Astrocyte of the hippocampus (primary cell): Measurements from ENCODE around the gene STK4.

Experiments used
- DNase-seq: peaks from one replicate; pipeline ENCODE4 v3.0.0; 2011; ENCODE audit warnings: low read depth, low spot score

The STK4 gene

DNA sequence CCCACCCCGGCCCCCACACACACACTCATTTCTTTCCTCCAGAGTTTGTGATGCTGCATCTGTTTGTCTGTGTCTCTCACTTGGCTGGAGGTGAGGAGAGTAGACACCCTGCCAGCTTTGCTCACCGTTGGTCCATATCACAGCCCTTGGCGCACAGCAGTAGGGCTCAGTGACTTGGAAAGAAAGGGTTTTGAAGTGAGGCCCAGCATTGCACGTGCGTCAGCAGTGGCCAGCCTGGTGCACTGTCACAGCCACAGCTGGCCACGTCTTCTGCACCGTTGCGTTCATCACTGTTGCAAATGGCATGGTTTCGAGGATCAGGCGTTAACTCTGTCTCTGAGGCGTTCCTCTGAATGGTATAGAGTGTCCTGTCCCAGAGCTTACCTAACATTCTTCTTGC is 145.0 kb downstream of the STK4 start:
- DNase-seq = no peak

DNA sequence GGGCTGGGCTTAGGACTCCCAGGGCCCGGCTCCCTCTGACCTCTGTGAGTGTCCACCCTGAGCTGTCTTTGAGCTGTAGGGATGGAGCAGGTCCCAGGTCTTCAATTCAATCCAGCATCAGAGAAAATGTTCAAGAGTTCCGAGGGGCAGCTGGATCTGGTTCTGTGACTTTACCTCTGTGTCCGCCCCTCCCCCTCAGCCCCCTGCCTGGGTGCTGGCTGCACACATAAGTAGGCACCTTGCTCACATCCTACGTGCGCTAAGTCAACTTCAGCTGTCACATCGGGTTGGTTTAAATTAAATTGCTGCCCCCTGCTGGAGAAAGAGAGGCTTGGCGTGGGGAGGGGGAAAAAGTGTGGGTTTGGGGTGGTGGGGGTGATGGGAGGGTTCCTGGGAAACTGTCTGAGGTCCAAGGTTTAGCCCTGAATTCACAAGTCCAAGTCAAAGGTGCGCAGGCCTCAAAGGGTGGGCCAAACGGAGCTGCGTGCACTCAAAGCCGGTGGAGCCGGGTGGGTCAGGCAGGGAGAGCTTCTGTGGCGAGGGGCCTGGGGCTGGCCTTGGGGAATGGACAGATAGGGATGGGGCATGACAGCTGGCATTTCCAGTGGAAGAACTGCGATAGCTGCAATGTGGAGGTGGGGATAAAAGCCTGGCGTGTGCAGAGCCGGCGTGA is 145.6 kb downstream of the STK4 start:
- DNase-seq = no peak

DNA sequence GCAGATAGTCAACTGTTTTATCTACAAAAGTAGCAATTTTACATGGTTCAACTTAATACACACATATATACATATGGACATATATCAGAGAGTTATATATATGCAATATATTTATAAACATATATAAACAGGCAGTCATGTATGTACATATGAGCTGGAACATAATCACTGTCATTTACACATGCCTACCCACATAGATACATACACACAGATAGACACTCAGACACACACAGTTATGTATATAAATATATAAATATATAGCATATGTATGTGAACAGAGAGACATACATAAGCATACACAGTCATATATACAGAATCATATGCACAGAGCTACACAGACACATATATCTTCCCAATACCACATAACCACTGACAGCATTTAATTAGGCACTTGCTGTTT is 146.4 kb downstream of the STK4 start:
- no peak for DNase-seq

DNA sequence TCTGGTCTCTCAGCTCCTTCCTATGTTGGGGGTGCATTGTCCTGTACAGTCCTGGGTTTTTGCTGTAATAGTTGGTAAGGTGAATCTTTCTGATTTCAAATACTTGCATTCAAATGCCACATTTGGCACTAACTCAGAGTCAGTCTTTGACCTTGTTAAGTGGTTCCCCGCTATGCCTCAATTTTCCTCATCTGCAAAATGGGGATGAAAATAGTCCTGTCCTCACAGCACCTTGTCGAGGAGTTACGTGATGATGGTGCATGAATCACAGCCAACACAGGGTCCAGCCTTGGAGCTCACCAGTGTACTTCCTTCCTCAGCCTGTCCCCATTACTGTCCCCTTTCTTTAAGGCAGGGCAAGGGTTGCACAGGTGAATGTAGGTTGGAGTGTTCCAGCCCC is 147.6 kb downstream of the STK4 start:
- DNase-seq = no peak

DNA sequence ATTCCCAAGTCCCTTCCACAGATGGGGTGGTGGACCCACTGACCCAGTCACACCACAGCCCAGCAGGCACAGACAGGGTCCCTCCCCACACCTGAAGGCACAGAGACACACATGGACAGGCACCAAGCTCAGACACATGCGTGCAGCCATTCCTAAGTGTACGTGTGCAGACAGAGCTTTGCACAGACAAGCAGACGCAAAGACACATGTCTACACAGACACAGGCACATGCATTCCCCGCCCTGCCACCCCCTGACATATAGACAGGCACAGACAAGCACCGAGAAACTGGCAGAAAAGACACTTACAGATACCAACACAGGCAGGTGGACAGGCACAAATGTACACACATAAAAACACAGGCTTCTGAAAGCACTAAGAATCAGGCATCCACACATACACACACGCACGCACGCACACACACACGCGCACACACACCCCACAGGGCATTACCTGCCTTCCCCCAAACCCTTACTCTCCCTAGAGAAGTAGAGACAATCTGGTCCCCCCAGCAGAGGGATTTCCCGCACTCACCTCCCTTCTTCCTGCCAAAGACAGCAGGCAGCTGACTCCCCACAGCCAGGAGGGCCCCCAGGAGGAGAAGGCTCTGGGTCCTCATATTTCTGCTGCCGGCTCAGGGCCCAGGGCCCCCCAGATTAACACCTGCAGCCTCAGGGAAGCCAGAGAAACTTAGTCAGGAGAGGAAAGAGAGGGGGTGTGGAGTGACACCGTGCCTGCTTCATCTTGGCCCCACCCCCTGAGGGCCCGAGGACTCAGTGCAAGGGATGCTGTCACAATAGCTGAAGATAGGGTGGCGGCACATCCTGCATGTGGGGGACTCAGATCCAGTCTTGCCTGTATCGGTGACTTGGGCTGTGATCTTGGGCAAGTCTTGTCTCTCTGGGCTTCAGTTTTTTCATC is 148.4 kb downstream of the STK4 start, which contains the start of gene WFDC5:
WFDC5 (minus strand) TSS at position 710 of the 921 bp plus-strand sequence; CDS start at position 619, 91 bp downstream.
- DNase-seq = no peak

DNA sequence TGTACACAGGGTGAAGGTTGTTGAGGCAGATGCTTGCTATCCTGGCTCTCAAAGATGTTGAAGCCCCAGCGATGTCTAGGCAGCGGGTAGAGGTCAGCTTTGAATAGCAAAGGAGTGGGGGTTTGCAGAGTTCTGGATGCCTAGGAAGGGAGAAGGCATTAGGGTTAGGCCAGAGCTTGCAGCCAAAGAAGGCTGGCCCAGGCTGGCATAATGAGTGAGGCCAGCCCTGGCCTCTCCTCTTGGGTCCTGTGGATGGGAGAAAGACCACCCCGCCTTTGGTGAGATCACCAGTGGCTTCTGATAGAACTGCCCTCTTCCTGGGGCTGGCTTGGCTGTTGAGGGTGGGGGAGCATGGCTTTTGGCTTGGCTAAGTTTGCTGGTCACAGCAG is 149.1 kb downstream of the STK4 start:
- no peak for DNase-seq

DNA sequence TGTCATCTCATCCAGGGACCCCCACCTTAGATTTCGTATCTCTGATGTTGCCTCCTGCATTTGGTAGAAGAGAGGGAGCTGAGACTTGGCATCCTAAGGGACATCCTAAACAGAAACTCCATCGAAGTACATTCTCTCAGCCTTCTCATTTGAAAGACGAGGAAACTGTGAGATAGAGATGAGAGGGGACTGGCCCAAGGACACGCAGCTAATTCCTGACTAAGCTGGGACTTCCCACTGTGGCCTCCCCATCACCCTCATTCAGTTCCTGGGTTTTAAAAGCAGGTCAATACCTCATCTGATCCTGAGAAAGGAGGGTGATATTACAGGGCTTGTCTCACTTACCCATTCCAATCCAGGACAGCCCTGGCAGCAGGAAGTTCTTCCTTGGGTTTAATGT is 149.5 kb downstream of the STK4 start:
- no peak for DNase-seq

DNA sequence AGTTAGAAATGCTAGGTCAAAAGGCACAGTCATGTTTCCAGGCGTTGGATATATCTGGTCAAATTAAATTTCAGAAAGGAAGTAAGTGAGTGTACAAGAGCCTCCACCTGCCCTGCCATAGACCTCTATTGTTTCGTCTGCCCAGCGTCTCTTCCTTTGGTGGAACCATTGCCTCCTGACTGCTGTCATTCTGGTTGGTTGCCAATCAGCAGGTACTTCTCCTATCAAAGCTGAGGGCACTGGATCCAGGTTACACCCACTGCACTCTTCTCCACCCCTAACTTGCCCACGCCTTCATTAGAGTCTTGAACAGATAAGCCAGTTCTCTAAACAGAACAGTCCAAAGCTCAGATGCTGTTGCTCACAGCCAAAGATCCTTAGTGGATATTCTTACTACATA is 151.3 kb downstream of the STK4 start:
- DNase-seq = no peak

DNA sequence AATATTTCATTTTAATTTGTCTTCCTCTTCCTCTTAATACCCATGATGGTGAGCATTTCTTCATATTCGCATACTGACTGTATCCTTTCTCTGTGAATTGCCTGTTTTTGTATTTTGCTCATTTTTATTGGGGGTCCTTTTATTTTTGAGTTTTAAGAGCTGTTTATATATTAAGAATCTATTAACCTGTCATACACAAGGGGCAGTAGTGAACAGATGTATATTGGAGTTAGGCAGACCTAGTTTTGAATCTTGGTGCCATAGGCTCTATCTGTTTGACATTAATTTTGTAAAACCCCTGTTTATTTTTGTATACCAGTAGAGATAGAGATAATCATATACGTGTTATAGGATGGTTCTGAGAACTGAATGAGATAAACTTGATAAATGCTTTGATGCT is 151.7 kb downstream of the STK4 start:
- DNase-seq = no peak

DNA sequence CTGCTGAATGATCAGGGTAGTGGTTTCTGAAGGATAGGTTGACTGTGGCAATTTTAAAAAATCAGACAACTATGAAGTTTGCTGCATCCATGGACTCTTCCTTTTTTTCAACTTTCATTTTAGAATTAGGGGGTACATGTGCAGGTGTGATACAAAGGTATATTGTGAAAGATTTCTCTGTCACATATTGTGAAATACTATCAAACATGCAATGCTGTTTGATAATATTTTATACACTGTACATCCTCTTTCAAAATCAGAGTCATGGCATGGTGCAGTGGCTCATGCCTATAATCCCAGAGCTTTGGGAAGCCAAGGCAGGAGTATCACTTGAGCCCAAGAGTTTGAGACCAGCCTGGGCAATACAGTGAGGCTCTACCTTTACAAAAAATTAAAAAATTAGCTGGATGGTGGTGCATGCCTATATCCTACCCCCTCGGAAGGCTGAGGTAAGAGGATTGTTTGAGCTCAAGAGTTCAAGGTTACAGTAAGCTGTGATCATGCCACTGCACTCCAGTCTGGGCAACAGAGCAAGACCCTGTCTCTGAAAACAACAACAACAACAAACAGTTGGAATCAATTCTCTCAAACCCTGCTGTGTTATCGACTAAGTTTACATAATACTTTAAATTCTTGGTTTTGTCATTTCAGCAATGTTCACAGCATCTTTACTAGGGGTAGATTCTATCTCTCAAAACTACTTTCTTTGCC is 153.4 kb downstream of the STK4 start:
- no peak for DNase-seq

DNA sequence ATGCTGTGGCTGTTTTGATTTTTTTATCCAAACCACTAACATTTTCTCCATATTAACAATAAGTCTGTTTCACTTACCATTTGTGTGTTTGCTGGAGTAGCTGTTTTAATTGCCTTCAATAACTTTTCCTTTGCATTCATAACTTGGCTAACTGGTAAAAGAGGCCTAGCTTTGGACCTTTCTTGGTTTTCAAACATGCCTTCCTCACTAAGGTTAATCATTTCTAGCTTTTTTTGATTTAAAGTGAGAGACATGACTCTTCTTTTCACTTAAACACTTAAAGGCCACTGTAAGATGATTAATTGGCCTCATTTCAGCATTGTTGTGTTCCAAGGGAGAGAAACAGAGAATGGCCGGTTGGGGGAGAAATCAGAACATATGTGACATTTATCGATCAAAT is 155.1 kb downstream of the STK4 start:
- no peak for DNase-seq

DNA sequence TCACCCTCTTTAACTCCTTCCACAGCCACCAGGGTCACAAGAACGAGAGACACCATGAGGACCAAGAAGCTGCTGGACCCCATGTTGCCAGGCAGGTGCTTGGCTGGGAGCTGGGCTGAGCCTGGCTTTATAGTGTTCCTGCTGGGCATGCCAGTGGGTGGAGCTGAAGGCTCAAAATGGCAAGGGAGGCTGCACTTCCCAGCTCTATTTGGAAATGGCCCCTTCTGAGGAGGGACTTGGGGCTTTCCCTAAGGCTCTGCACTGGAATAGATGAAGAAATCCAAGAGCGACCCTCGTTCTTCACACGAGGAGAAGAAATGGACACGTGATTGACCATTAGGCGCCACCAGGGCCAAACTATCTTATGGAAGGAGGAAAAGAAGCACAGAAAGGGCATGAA is 158.1 kb downstream of the STK4 start, which contains the start of gene WFDC12:
WFDC12 (minus strand) TSS at position 101 of the 400 bp plus-strand sequence; CDS start at position 83, 18 bp downstream.
- no peak for DNase-seq

DNA sequence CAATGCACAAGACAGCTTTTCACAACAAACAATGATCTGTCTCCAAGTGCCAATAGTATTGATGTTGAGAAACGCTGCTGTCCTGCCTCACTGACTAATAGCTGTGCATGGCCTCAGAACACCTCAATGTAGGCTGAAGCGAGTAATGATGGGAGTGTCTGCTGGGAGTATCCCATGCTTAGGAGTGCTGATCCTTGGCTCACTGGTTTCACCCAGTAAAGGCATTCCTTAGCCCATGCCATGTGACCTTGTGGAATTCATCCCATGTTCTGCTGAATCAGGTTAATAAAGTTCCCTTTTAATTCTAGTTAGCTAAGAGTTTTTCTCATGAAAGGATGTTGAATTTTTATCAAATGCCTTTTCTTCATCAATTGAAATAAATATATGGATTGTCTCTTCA is 161.8 kb downstream of the STK4 start:
- DNase-seq = no peak
